ENCODE measurements around the gene SPIRE1. TPM values are rescaled to one million over a fixed set of nuclear protein-coding genes. Genes with fewer than 3 reads are reported as not detected.

Gene SPIRE1
- total and polyA plus RNA-seq, 4 donors, result 0.29 to 5.7 (median 3.2) TPM

GRCh38 chr18:12531749-12532148 lies 126.2 kb downstream of the SPIRE1 start:
- Histone ChIP-seq H3K4me3 (ENCODE audit: low read depth in 1 of 3, low read length in 3 of 3) (no peak overlapping the region), H3K4me1 (ENCODE audit: control insufficient read depth in 4 of 4, insufficient read depth in 4 of 4, low read length in 3 of 4) (peaks cover 0 to 1% (median 0%) of the 10 kb centered on the region in 4 donors), H3K9me3 (ENCODE audit: control insufficient read depth in 4 of 4, low read length in 3 of 4) (no peaks in the 10 kb centered on the region), H3K9ac (ENCODE audit: low read depth in 1 of 2, low read length in 2 of 2) (no peak overlapping the region), H3K27me3 (ENCODE audit: control insufficient read depth in 4 of 4, insufficient read depth in 4 of 4, low read length in 3 of 4) (no peaks in the 10 kb centered on the region), H3K36me3 (ENCODE audit: control insufficient read depth in 4 of 4, insufficient read depth in 3 of 4, low read depth in 1 of 4, low read length in 3 of 4) (no peaks in the 10 kb centered on the region), H3K27ac (ENCODE audit: low read depth in 1 of 2, low read length in 2 of 2) (no peak overlapping the region)
- 80% methylated on average over 1 of the region's 1 CpG for WGBS
- no peak for TF ChIP-seq SP1 (IDR thresholded peaks at IDR 0.05)
- no peak for TF ChIP-seq HNF4G (IDR thresholded peaks at IDR 0.05)
- TF ChIP-seq GABPA (IDR thresholded peaks at IDR 0.05 in 1 of 2, conservative IDR thresholded peaks at IDR 0.05 in 1 of 2), result no peak
- no peak for TF ChIP-seq RAD21 (IDR thresholded peaks at IDR 0.05)
- TF ChIP-seq CTCF (IDR thresholded peaks at IDR 0.05; ENCODE audit: low read depth, low read length, missing input control), result no peak
- no peak for TF ChIP-seq HNF4A (conservative IDR thresholded peaks at IDR 0.05)
- no peak for DNase-seq (ENCODE audit: low spot score)

- Histone ChIP-seq H3K9me3 (ENCODE audit: control insufficient read depth in 4 of 4, low read length in 3 of 4) (no peaks in the 10 kb centered on the region), H3K36me3 (ENCODE audit: control insufficient read depth in 4 of 4, insufficient read depth in 3 of 4, low read depth in 1 of 4, low read length in 3 of 4) (no peaks in the 10 kb centered on the region), H3K27me3 (ENCODE audit: control insufficient read depth in 4 of 4, insufficient read depth in 4 of 4, low read length in 3 of 4) (no peaks in the 10 kb centered on the region), H3K4me3 (ENCODE audit: low read depth in 1 of 3, low read length in 3 of 3) (no peak overlapping the region), H3K4me1 (ENCODE audit: control insufficient read depth in 4 of 4, insufficient read depth in 4 of 4, low read length in 3 of 4) (no peaks in the 10 kb centered on the region), H3K27ac (ENCODE audit: low read depth in 1 of 2, low read length in 2 of 2) (no peak overlapping the region), H3K9ac (ENCODE audit: low read depth in 1 of 2, low read length in 2 of 2) (no peak overlapping the region)
- WGBS, result 82% methylated on average over 5 of the region's 5 CpGs
- DNase-seq (ENCODE audit: low spot score), result no peak
- TF ChIP-seq RAD21 (IDR thresholded peaks at IDR 0.05) (no peak), FOXA1 (IDR thresholded peaks at IDR 0.05) (no peak), HNF4G (IDR thresholded peaks at IDR 0.05) (no peak), ZBTB33 (IDR thresholded peaks at IDR 0.05) (no peak), JUND (IDR thresholded peaks at IDR 0.05) (no peak), GABPA (IDR thresholded peaks at IDR 0.05 in 1 of 2, conservative IDR thresholded peaks at IDR 0.05 in 1 of 2) (no peak), NR2F2 (IDR thresholded peaks at IDR 0.05) (no peak), YY1 (IDR thresholded peaks at IDR 0.05) (no peak), CTCF (IDR thresholded peaks at IDR 0.05; ENCODE audit: low read depth, low read length, missing input control) (no peak), RXRA (IDR thresholded peaks at IDR 0.05) (no peak), REST (IDR thresholded peaks at IDR 0.05) (no peak), SP1 (IDR thresholded peaks at IDR 0.05) (no peak), HNF4A (conservative IDR thresholded peaks at IDR 0.05) (no peak), EGR1 (IDR thresholded peaks at IDR 0.05; ENCODE audit: low read depth in 2 of 2) (no peak), TAF1 (conservative IDR thresholded peaks at IDR 0.05) (no peak)
These were observed 137.4 kb downstream of the SPIRE1 start for GRCh38 chr18:12520442-12520992.
